Bronchial epithelial cell (primary cell): Measurements from ENCODE around the gene PPP1R15A. TPM values are rescaled to one million over a fixed set of nuclear protein-coding genes. Genes with fewer than 3 reads are reported as not detected.
"Not testable (repeated sequence)": the region's sequence is repeated elsewhere in the genome, so short reads cannot be mapped to it uniquely, and the experiment has no call there.

Experiments
- DNase-seq: peaks from one replicate; pipeline ENCODE4 v3.0.0-alpha.2; 2010; ENCODE audit warnings: low read depth
- FAIRE-seq: peaks from 2 replicates; lab custom pipeline; 2011; peaks lifted over from hg19 to GRCh38; lab: Jason Lieb, UNC
- H3K27me3 ChIP-seq: 2 replicates; pipeline ENCODE4 v1.5.1; 2011; ENCODE audit warnings: low read length; ENCODE audit not compliant: control insufficient read depth, insufficient read depth
- H3K36me3 ChIP-seq: 2 replicates; pipeline ENCODE4 v1.5.1; 2011; ENCODE audit warnings: low read length; ENCODE audit not compliant: control insufficient read depth, insufficient read depth
- H3K4me3 ChIP-seq: 2 replicates; pipeline ENCODE4 v1.5.1; 2011; ENCODE audit warnings: mild to moderate bottlenecking, low read depth, low read length, control low read depth
- CTCF ChIP-seq: IDR thresholded peaks from 2 replicates; pipeline ENCODE4 v1.5.1; 2011; ENCODE audit warnings: mild to moderate bottlenecking, moderate library complexity, low read length, control low read depth, inconsistent platforms; ENCODE audit not compliant: insufficient read depth, severe bottlenecking
- total RNA-seq: library from RNA; depleted of rRNA; stranded (reverse); fragments of >200 nt; gene quantifications from 2 replicates; pipeline ENCODE4 v1.2.1, GENCODE V29; 2014

PPP1R15A gene
- total RNA-seq, 1 donor from 2014 or later, result 118 TPM

DNA sequence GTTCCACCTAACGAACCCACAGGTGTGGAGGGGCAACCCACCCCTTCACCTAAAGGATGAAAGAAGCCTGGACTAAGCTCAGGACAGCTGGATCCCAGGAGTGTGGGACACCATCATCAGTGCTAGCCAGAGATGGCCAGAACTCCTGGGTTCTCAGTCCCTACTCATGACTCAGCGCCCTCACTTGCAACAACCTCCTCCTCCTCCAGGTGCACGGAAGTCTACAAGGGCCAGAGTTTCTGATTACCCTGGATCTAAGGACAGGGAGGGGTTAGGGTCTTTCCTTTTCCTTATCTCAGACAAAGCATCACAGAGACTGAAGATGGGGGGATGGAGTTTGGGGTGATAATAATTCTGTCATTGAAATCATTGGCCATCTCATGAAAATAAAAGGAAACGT is 18.3 kb downstream of the PPP1R15A start:
- no peak for FAIRE-seq
- TF ChIP-seq CTCF, result no peak
- H3K36me3 ChIP-seq, result no peaks in the 10 kb centered on the region
- H3K4me3 ChIP-seq, result no peak overlapping the region
- DNase-seq, result no peak
- peaks cover 3% of the 10 kb centered on the region for H3K27me3 ChIP-seq

DNA sequence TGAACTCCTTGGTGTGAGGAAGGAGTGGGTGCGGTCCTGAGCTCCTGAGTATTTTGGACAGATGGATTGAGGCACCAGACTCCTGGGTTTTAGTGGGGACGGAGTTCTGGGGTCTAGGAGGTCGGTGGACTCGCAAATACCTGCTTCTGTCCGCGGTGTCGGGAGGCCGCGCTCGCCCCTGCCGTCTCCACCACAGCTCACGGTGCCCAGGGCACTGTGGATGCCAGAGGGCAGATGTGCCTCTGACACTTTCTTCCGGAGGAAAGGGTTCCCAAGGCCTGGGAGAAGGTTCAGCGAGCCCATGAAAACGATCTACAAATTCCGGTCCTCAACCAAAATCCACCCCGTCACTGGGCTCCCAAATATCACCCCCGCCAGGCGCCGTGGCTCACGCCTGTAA is 23.0 kb downstream of the PPP1R15A start:
- no peak for TF ChIP-seq CTCF
- Histone ChIP-seq H3K36me3 (no peaks in the 10 kb centered on the region), H3K4me3 (no peak overlapping the region), H3K27me3 (peaks cover 3% of the 10 kb centered on the region)
- DNase-seq (no peak), FAIRE-seq (no peak)

DNA sequence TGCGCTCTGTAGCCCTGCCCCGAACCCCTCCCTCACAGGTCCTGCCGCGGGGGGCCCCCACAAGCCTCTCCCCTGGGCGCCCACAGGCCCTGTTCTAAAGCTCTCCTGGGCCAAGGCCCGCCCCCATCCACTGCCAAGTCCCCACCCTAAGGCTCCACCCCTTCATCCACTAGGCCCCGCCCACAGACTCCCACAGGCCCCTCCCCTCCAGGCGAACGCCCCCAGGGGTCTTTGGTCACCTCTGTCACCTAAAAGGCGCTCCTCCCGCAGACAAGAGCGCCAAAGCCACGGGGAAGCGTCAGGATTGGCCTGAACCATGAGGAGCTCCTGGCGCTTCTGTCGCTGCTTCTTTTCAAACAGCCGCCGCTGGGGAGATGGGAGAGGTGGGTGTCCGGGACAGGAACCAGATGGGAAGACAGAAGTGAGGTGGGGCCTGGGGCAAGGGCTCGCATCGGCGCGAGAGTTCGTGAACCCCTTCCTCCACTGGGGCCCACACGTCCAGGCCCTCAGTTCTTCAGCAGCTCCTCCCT is 24.0 kb downstream of the PPP1R15A start:
- Histone ChIP-seq H3K27me3 (peaks cover 3% of the 10 kb centered on the region), H3K4me3 (no peak overlapping the region), H3K36me3 (no peaks in the 10 kb centered on the region)
- FAIRE-seq, result no peak
- DNase-seq, result no peak
- TF ChIP-seq CTCF, result no peak

DNA sequence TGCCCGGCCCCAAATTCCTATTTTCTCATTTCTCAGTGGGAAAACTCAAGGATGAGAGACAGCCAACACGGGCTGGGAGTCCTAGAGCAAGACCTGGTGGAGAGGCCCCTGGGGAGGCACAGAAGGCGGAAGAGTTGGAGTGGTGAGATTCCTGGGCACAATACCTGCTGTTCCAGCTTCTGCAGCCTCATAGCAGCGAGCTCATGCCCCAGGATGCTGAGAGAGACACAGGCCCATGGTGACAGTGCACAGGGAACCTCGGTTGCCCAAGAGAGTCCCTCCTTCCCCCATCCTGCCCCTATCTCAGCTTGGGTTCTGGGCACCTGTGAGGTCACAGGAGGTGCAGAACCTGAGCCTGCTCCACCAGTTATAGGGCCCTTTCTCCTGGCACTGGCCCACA is 25.0 kb downstream of the PPP1R15A start:
- Histone ChIP-seq H3K36me3 (peaks cover 5% of the 10 kb centered on the region), H3K4me3 (no peak overlapping the region), H3K27me3 (peaks cover 3% of the 10 kb centered on the region)
- DNase-seq, result no peak
- TF ChIP-seq CTCF, result no peak
- no peak for FAIRE-seq

DNA sequence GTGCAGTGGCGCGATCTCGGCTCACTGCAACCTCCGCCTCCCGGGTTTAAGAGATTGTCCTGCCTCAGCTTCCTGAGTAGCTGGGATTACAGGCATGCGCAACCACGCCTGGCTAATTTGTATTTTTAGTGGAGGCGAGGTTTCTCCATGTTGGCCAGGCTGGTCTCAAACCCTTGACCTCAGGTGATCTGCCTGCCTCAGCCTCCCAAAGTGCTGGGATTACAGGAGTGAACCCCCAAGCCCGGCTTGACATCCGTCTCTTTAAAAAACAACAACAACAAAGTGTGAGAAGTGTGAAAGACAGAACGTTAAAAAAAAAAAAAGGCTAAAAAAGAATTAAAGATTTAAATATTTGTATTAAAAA is 27.1 kb downstream of the PPP1R15A start:
- H3K4me3 ChIP-seq, result peak overlapping the region; percentile 55
- not testable (repeated sequence) for FAIRE-seq

DNA sequence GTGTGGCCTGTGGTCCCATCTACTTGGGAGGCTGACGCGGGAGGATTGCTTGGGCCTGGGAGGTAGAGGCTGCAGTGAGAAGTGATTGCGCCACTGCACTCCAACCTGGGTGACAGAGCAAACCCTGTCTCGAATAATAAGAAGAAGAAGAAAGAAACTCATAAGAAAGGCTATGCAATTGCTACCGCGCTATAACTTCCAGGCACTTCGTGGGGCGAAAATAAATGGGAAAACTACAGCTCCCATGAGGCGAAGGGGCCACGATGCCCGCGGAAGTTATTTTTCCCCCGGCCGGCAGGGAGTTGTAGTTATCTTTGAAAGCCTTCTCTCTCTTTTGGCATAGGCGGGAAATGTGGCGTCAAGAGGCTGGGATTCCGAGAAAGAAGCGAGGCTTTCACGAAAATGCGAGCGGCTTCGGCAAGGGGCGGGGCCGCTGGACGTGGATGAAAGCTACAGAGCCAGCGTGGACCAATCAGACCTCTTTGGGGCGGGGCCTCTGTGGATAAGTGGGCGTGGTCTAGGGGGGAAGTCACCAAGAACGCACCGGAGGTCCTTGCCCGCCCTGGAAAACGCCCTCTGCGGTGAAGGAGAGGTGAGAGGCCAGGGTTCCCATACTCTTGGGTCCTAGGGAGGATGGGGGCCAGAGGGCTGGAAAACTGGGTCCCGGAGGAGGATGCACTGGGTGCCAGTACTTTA is 27.7 kb downstream of the PPP1R15A start, which contains the start of gene NUCB1:
Gene NUCB1 (plus strand): TSS at position 532 of the 696 bp plus-strand sequence. CDS start 485 bp downstream, outside the sequence.
- peak; percentile 94 for DNase-seq
- FAIRE-seq, result no peak

More for the DNA sequence above, 27.1 kb downstream of the PPP1R15A start:
- DNase-seq, H3K36me3 ChIP-seq, H3K27me3 ChIP-seq: not testable (repeated sequence)

More for the DNA sequence above, 27.7 kb downstream of the PPP1R15A start, which contains the start of gene NUCB1:
- Histone ChIP-seq H3K36me3 (peaks cover 7% of the 10 kb centered on the region), H3K4me3 (peak within 1 kb of the TSS; percentile 55), H3K27me3 (peaks cover 3% of the 10 kb centered on the region)
- peak; percentile 15 for TF ChIP-seq CTCF
